GM12801 (cell line): ENCODE results near the gene CD86.

Experiments
- CTCF ChIP-seq: IDR thresholded peaks from one replicate; pipeline ENCODE4 v1.5.1; 2011; ENCODE audit warnings: control low read depth; ENCODE audit not compliant: insufficient read length; ENCODE audit errors: extremely low read depth

Gene CD86

GRCh38 chr3:122077293-122078234 is 22.4 kb downstream of the CD86 start:
- no peak for TF ChIP-seq CTCF

- no peak for TF ChIP-seq CTCF
Observed at GRCh38 chr3:122078235-122078935, 23.2 kb downstream of the CD86 start.

DNA sequence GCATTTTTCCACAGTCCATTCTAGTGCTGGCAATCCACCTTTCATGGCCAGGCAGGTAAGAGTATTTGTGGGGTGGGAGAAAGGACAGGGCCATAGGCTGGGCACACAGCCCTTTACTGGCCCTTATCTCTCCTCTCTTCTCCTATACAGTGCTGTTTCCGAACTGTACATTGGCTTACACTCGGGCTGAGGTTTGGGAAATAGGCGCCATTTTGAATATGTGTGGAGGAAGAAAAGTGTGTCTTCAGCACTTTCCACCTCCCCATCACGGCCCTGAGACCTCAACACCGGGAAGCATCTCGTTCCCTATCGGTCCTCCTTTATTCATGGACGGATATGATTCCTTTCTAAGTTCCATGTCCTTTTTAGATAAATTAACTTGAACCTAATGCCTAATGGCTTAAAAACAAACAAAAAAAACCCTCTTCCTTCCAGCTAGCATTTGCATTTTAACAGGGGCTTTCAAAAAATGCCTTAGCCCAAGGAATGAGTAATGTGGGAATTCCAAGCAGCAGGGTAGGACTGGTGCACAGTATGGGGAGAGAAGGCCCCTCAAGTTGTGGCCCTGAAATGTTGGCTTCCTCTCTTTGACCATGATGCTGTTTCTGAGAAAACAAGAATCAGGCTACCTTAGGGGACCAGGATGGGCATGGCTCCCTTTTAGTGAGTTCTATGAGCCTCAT is 24.5 kb downstream of the CD86 start:
- no peak for TF ChIP-seq CTCF

DNA sequence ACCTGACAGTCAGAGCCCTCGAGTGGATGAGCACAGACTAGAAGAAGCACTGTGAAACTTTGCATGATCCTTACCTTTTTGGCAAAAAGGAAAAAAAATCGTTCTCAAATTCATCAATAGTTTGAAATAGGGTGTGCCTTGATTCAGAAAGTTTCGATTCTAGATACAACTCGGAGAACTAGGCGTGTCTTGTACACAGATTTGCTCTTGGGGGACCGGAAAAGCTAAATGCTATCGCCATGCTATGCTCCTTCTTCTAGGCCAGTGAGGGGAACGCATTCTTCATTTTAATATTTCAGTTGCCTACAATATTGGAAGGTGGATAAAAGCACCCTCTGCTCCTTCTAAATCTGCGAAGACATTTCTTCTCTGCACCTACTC is 25.0 kb downstream of the CD86 start:
- TF ChIP-seq CTCF = no peak

GRCh38 chr3:122081543-122082247 is 26.5 kb downstream of the CD86 start:
- no peak for TF ChIP-seq CTCF

DNA sequence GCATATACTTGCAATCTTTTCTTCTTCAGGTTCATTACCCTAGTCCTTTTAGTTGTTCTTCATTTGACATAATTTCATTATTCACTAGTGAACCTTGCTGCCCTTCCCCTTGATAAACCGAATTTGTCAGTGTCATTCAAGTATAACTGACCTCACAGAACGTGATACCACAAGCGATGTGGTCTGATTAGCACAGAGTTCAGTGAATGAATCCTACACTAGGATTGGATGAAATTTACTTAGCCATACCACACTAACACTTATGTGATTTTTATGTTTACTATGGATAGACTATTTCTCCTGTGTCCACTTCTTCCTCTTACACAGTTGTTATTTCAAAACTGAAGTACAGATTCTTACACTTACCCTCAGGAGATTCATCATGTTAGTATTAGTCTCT is 27.2 kb downstream of the CD86 start:
- no peak for TF ChIP-seq CTCF

DNA sequence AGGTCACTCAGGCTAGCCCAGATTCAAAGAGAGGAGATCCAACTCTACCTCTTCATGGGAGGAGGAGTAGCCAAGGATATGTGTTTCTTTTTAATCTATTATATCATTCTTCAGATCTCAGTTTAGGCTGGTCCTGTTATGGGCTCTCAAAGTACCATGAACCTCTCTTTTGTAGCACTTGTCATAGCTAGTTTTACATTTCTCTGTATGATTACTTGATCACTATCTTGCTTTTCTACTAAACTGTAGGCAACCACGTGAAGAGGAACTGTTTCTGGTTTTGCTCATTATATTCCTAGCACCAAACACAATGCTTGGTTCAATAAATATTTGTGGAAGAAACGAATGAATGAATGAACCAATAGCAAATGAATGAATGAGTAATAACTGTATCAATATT is 29.6 kb downstream of the CD86 start:
- no peak for TF ChIP-seq CTCF
